GM18511 (cell line): ENCODE measurements around the gene LRP5.
"Not testable (repeated sequence)": the region's sequence is repeated elsewhere in the genome, so short reads cannot be mapped to it uniquely, and the experiment has no call there.

Experiments used
- ATAC-seq: cut with Tn5 transposase; IDR thresholded peaks from one replicate; pipeline ENCODE4 v1.9.1; 2021; ENCODE audit warnings: mild to moderate bottlenecking, moderate library complexity; ENCODE audit not compliant: unreplicated experiment

LRP5 gene

GRCh38 chr11:68386331-68386978 is 74.1 kb downstream of the LRP5 start:
- ATAC-seq: no peak

- ATAC-seq: no peak
Measured at GRCh38 chr11:68387840-68388239, 75.4 kb downstream of the LRP5 start.

GRCh38 chr11:68388595-68389198 is 76.3 kb downstream of the LRP5 start:
- ATAC-seq: no peak

GRCh38 chr11:68390315-68390714 is 77.9 kb downstream of the LRP5 start:
- ATAC-seq: no peak

GRCh38 chr11:68392822-68393221 is 80.4 kb downstream of the LRP5 start:
- ATAC-seq: no peak

- no peak for ATAC-seq
Measured at GRCh38 chr11:68396516-68396915, 84.1 kb downstream of the LRP5 start.

GRCh38 chr11:68397256-68397655 is 84.9 kb downstream of the LRP5 start:
- ATAC-seq: no peak

- no peak for ATAC-seq
Measured at GRCh38 chr11:68398995-68399851, 86.8 kb downstream of the LRP5 start.

- no peak for ATAC-seq
Measured at GRCh38 chr11:68399916-68400315, 87.5 kb downstream of the LRP5 start.

GRCh38 chr11:68400584-68400983 is 88.2 kb downstream of the LRP5 start:
- not testable (repeated sequence) for ATAC-seq

- ATAC-seq: no peak
Measured at GRCh38 chr11:68401856-68402255, 89.5 kb downstream of the LRP5 start.

GRCh38 chr11:68402355-68403031 is 90.1 kb downstream of the LRP5 start:
- ATAC-seq: no peak

- ATAC-seq: no peak
Measured at GRCh38 chr11:68403424-68403823, 91.0 kb downstream of the LRP5 start.

- no peak for ATAC-seq
Measured at GRCh38 chr11:68403831-68404230, 91.4 kb downstream of the LRP5 start.

- ATAC-seq: no peak
Measured at GRCh38 chr11:68406324-68407313, 94.2 kb downstream of the LRP5 start.

- ATAC-seq: no peak
Measured at GRCh38 chr11:68408512-68408911, 96.1 kb downstream of the LRP5 start.

- no peak for ATAC-seq
Measured at GRCh38 chr11:68409748-68410344, 97.5 kb downstream of the LRP5 start.

- no peak for ATAC-seq
Measured at GRCh38 chr11:68411501-68411991, 99.2 kb downstream of the LRP5 start.

- no peak for ATAC-seq
Measured at GRCh38 chr11:68412593-68413475, 100.4 kb downstream of the LRP5 start.
